ENCODE results near the gene GAS1.

GAS1 gene

GRCh38 chr9:86968258-86968920, 21.1 kb upstream of the GAS1 start:
- H3K4me3 ChIP-seq (ENCODE audit: low read depth, low read length) = no peak overlapping the region
- TF ChIP-seq CTCF (IDR thresholded peaks at IDR 0.05; ENCODE audit: low read depth, low read length) = no peak
- H3K27me3 ChIP-seq = no peaks in the 10 kb centered on the region; the same call in 1 of the 2 replicates
- no peaks in the 10 kb centered on the region for H3K4me1 ChIP-seq
- no peaks in the 10 kb centered on the region for H3K36me3 ChIP-seq
- H3K9me3 ChIP-seq = no peaks in the 10 kb centered on the region
- DNase-seq = no peak

DNA sequence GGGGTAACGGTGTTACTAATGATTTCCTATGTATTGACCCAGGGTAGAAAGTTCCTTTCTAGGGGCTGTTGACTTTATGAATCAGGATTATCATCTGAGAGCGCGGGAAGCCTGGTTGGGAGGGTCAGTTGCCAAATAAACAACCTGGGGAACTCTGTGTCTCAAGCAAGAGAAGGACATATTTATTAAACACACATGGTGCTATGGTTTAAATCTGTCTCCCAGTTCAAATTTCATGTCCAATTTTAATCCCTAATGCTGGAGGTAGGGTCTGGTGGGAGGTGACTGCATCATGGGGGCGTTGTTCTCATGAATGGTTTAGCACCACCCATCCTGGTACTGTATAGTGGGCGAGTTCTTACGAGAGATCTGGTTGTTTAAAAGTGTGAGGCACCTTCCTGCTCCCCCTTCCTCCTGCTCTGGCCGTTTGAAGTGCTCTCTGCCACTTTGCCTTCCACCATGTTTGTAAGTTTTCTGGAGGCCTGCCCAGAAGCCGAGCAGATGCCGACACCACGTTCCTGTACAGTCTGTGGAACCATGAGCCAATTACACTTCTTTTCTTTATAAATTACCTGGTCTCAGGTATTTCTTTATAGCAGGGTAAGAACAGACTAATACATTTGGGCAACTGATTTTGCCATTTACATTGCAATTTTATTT, 19.7 kb upstream of the GAS1 start:
- DNase-seq = no peak
- Histone ChIP-seq H3K27me3 (no peaks in the 10 kb centered on the region; the same call in 1 of the 2 replicates), H3K36me3 (no peaks in the 10 kb centered on the region), H3K4me1 (no peaks in the 10 kb centered on the region), H3K9me3 (no peaks in the 10 kb centered on the region), H3K4me3 (ENCODE audit: low read depth, low read length) (no peak overlapping the region)
- no peak for TF ChIP-seq CTCF (IDR thresholded peaks at IDR 0.05; ENCODE audit: low read depth, low read length)

- Histone ChIP-seq H3K27me3 (peaks cover 2% of the 10 kb centered on the region), H3K4me3 (ENCODE audit: low read depth, low read length) (no peak overlapping the region), H3K4me1 (no peaks in the 10 kb centered on the region), H3K36me3 (no peaks in the 10 kb centered on the region), H3K9me3 (no peaks in the 10 kb centered on the region)
- no peak for DNase-seq
- no peak for TF ChIP-seq CTCF (IDR thresholded peaks at IDR 0.05; ENCODE audit: low read depth, low read length)
Observed at GRCh38 chr9:86965636-86966395, 18.5 kb upstream of the GAS1 start.

DNA sequence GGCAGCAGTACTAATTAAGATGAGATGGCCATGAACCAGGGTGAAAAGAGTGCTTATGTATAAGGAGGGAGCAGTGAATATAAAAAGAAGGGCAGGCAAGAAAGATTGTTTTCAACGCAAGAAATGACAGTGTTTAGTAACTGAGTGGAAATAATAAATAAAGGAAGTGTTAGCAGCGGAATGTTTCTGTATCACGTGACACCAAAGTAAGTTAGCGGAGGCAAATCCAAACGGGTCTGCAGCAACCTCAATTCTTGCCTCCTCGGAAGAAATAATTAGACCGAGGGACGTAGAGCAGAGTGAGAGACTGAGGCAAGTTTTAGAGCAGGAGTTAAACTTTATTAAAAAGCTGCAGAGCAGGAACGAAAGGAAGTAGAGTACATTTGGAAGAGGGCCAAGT, 15.4 kb upstream of the GAS1 start:
- Histone ChIP-seq H3K4me1 (0 out of 2 replicates have a peak, but pooled peaks cover 2% of the 10 kb centered on the region), H3K9me3 (no peaks in the 10 kb centered on the region), H3K4me3 (ENCODE audit: low read depth, low read length) (no peak overlapping the region), H3K27me3 (peaks cover 22% of the 10 kb centered on the region), H3K36me3 (no peaks in the 10 kb centered on the region)
- DNase-seq = no peak
- no peak for TF ChIP-seq CTCF (IDR thresholded peaks at IDR 0.05; ENCODE audit: low read depth, low read length)

- DNase-seq = no peak
- H3K36me3 ChIP-seq = no peaks in the 10 kb centered on the region
- H3K4me3 ChIP-seq (ENCODE audit: low read depth, low read length) = no peak overlapping the region
- no peak for TF ChIP-seq CTCF (IDR thresholded peaks at IDR 0.05; ENCODE audit: low read depth, low read length)
- H3K27me3 ChIP-seq = peaks cover 22% of the 10 kb centered on the region
- H3K9me3 ChIP-seq = no peaks in the 10 kb centered on the region
- 0 out of 2 replicates have a peak, but pooled peaks cover 2% of the 10 kb centered on the region for H3K4me1 ChIP-seq
Observed at GRCh38 chr9:86960938-86961337, 13.6 kb upstream of the GAS1 start.
